ENCODE results near the gene FBLN7. TPM values are rescaled to one million over a fixed set of nuclear protein-coding genes. Genes with fewer than 3 reads are reported as not detected.

FBLN7 gene
- total RNA-seq, 1 experiment from 2014 or later, result 0.70 TPM

GRCh38 chr2:112140899-112141625, 2.9 kb downstream of the FBLN7 start:
- peaks cover 10% of the 10 kb centered on the region for H3K27me3 ChIP-seq (ENCODE audit: insufficient read depth, low read depth)
- no peaks in the 10 kb centered on the region for H3K9me2 ChIP-seq (ENCODE audit: insufficient read depth)
- H3F3A ChIP-seq (ENCODE audit: insufficient read depth, low read depth), result no peaks in the 10 kb centered on the region
- H3K9me3 ChIP-seq (ENCODE audit: insufficient read depth, low read depth), result no peaks in the 10 kb centered on the region
- H3K4me3 ChIP-seq, result no peak overlapping the region
- BruUV-seq (replicated peaks), result no TSS peak
- no peaks in the 10 kb centered on the region for H4K20me1 ChIP-seq (ENCODE audit: insufficient read depth)
- no peak for DNase-seq
- no peak overlapping the region for H3K4me2 ChIP-seq
- H2AFZ ChIP-seq, result no peak overlapping the region
- no peaks in the 10 kb centered on the region for H3K36me3 ChIP-seq (ENCODE audit: low read depth)
- ChIA-PET POLR2A (ENCODE audit: unreplicated experiment) (no interaction called here), CTCF (no interaction called here)
- no peaks in the 10 kb centered on the region for H3K79me2 ChIP-seq (ENCODE audit: low read depth)
- intact Hi-C loops (cut with micrococcal nuclease; ENCODE audit: unreplicated experiment), result no loop called here
- H3K27ac ChIP-seq, result no peak overlapping the region
- no peaks in the 10 kb centered on the region for H3K4me1 ChIP-seq (replicated peaks; ENCODE audit: insufficient read depth)
- TF ChIP-seq EZH2 (IDR thresholded peaks at IDR 0.05; ENCODE audit: low read depth) (no peak), CTCF (conservative IDR thresholded peaks at IDR 0.05) (no peak)

GRCh38 chr2:112141626-112142007, 3.4 kb downstream of the FBLN7 start:
- TF ChIP-seq EZH2 (IDR thresholded peaks at IDR 0.05; ENCODE audit: low read depth), result no peak
- no peak for TF ChIP-seq CTCF (conservative IDR thresholded peaks at IDR 0.05)
- POLR2A ChIA-PET (ENCODE audit: unreplicated experiment), result no interaction called here

GRCh38 chr2:112142525-112143078, 4.4 kb downstream of the FBLN7 start:
- H3K79me2 ChIP-seq (ENCODE audit: low read depth), result no peaks in the 10 kb centered on the region
- no peak overlapping the region for H3K4me3 ChIP-seq
- CTCF ChIA-PET, result interaction anchor here (0.6 kb wide), 1 partner anchor 610 kb away, joined by 8 read pairs; no protein-coding TSS in a partner anchor
- no peaks in the 10 kb centered on the region for H3K4me1 ChIP-seq (replicated peaks; ENCODE audit: insufficient read depth)
- no peaks in the 10 kb centered on the region for H3K9me2 ChIP-seq (ENCODE audit: insufficient read depth)
- intact Hi-C loops (cut with micrococcal nuclease; ENCODE audit: unreplicated experiment), result no loop called here
- H2AFZ ChIP-seq, result no peak overlapping the region
- no peaks in the 10 kb centered on the region for H3K36me3 ChIP-seq (ENCODE audit: low read depth)
- no peaks in the 10 kb centered on the region for H4K20me1 ChIP-seq (ENCODE audit: insufficient read depth)
- no peak for DNase-seq
- POLR2A ChIA-PET (ENCODE audit: unreplicated experiment), result no interaction called here
- no peaks in the 10 kb centered on the region for H3K9me3 ChIP-seq (ENCODE audit: insufficient read depth, low read depth)
- TF ChIP-seq EZH2 (IDR thresholded peaks at IDR 0.05; ENCODE audit: low read depth) (no peak), CTCF (conservative IDR thresholded peaks at IDR 0.05) (no peak)
- no TSS peak for BruUV-seq (replicated peaks)
- no peak overlapping the region for H3K4me2 ChIP-seq
- H3F3A ChIP-seq (ENCODE audit: insufficient read depth, low read depth), result no peaks in the 10 kb centered on the region
- H3K27ac ChIP-seq, result no peak overlapping the region
- H3K27me3 ChIP-seq (ENCODE audit: insufficient read depth, low read depth), result peaks cover 6% of the 10 kb centered on the region

More at GRCh38 chr2:112141626-112142007, 3.4 kb downstream of the FBLN7 start:
- Histone ChIP-seq H3K27ac (no peak overlapping the region), H3K4me3 (no peak overlapping the region), H3K4me1 (replicated peaks; ENCODE audit: insufficient read depth) (no peaks in the 10 kb centered on the region), H4K20me1 (ENCODE audit: insufficient read depth) (no peaks in the 10 kb centered on the region), H3K4me2 (no peak overlapping the region), H3K27me3 (ENCODE audit: insufficient read depth, low read depth) (peaks cover 10% of the 10 kb centered on the region), H2AFZ (no peak overlapping the region), H3K9me2 (ENCODE audit: insufficient read depth) (no peaks in the 10 kb centered on the region), H3F3A (ENCODE audit: insufficient read depth, low read depth) (no peaks in the 10 kb centered on the region), H3K9me3 (ENCODE audit: insufficient read depth, low read depth) (no peaks in the 10 kb centered on the region), H3K36me3 (ENCODE audit: low read depth) (no peaks in the 10 kb centered on the region), H3K79me2 (ENCODE audit: low read depth) (no peaks in the 10 kb centered on the region)
- no peak for DNase-seq
- no TSS peak for BruUV-seq (replicated peaks)
- CTCF ChIA-PET, result no interaction called here
- intact Hi-C loops (cut with micrococcal nuclease; ENCODE audit: unreplicated experiment), result no loop called here

All from PC-9 (cell line).